ENCODE results near the gene PITX3. TPM values are rescaled to one million over a fixed set of nuclear protein-coding genes. Genes with fewer than 3 reads are reported as not detected.

The PITX3 gene
- total RNA-seq, 1 experiment from 2014 or later = 1.9 TPM

DNA sequence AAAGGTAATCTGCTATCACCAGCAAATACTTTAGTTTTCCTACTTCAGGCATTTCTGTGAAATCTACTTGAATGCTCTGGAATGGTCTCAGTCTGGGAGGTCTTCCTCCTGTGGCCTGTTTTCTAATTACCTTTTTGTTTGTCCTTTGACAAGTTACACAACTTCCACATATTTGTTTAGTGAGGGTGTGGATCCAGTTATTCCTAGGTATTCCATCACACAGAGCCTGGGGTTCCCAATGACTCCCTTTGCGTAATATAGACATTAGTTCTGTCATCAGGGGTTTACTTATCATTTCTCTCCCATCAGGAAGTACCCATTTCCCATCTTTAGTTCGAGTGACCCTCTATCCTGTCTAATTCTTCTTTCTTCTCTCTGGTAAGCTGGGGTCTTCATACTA is 43.3 kb downstream of the PITX3 start:
- TF ChIP-seq POLR2AphosphoS5 (IDR thresholded peaks at IDR 0.05; ENCODE audit: low read depth, low read length) (no peak), SIN3A (IDR thresholded peaks at IDR 0.05; ENCODE audit: low read depth) (no peak), ELF1 (IDR thresholded peaks at IDR 0.05; ENCODE audit: borderline replicate concordance, low read depth) (no peak), CBX3 (IDR thresholded peaks at IDR 0.05; ENCODE audit: low read depth) (no peak), EZH2phosphoT487 (IDR thresholded peaks at IDR 0.05; ENCODE audit: borderline replicate concordance) (no peak), CEBPB (IDR thresholded peaks at IDR 0.05; ENCODE audit: low read depth) (no peak), TCF7L2 (IDR thresholded peaks at IDR 0.05; ENCODE audit: borderline replicate concordance, extremely low read depth, insufficient read depth, insufficient read length) (no peak), POLR2A (IDR thresholded peaks at IDR 0.05; ENCODE audit: borderline replicate concordance, extremely low read depth, insufficient read depth, insufficient read length) (no peak), SRF (IDR thresholded peaks at IDR 0.05; ENCODE audit: low read depth) (no peak), ZNF274 (IDR thresholded peaks at IDR 0.05; ENCODE audit: low read depth, low read length) (no peak), JUND (IDR thresholded peaks at IDR 0.05) (no peak), ZFX (IDR thresholded peaks at IDR 0.05) (no peak), SP1 (IDR thresholded peaks at IDR 0.05; ENCODE audit: low read depth) (no peak), EZH2 (IDR thresholded peaks at IDR 0.05) (no peak)
- TF ChIP-seq, protein P1, sequence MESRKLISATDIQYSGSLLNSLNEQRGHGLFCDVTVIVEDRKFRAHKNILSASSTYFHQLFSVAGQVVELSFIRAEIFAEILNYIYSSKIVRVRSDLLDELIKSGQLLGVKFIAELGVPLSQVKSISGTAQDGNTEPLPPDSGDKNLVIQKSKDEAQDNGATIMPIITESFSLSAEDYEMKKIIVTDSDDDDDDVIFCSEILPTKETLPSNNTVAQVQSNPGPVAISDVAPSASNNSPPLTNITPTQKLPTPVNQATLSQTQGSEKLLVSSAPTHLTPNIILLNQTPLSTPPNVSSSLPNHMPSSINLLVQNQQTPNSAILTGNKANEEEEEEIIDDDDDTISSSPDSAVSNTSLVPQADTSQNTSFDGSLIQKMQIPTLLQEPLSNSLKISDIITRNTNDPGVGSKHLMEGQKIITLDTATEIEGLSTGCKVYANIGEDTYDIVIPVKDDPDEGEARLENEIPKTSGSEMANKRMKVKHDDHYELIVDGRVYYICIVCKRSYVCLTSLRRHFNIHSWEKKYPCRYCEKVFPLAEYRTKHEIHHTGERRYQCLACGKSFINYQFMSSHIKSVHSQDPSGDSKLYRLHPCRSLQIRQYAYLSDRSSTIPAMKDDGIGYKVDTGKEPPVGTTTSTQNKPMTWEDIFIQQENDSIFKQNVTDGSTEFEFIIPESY (IDR thresholded peaks at IDR 0.05; ENCODE audit: extremely low read depth, insufficient replicate concordance, low read length) = no peak
- TF ChIP-seq, protein P2, sequence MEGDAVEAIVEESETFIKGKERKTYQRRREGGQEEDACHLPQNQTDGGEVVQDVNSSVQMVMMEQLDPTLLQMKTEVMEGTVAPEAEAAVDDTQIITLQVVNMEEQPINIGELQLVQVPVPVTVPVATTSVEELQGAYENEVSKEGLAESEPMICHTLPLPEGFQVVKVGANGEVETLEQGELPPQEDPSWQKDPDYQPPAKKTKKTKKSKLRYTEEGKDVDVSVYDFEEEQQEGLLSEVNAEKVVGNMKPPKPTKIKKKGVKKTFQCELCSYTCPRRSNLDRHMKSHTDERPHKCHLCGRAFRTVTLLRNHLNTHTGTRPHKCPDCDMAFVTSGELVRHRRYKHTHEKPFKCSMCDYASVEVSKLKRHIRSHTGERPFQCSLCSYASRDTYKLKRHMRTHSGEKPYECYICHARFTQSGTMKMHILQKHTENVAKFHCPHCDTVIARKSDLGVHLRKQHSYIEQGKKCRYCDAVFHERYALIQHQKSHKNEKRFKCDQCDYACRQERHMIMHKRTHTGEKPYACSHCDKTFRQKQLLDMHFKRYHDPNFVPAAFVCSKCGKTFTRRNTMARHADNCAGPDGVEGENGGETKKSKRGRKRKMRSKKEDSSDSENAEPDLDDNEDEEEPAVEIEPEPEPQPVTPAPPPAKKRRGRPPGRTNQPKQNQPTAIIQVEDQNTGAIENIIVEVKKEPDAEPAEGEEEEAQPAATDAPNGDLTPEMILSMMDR (IDR thresholded peaks at IDR 0.05 in 2 of 3, conservative IDR thresholded peaks at IDR 0.05 in 1 of 3; ENCODE audit: borderline replicate concordance in 1 of 3, insufficient read depth in 1 of 3, low read depth in 2 of 3, low read length in 2 of 3) = no peak
- TF ChIP-seq, protein P3, sequence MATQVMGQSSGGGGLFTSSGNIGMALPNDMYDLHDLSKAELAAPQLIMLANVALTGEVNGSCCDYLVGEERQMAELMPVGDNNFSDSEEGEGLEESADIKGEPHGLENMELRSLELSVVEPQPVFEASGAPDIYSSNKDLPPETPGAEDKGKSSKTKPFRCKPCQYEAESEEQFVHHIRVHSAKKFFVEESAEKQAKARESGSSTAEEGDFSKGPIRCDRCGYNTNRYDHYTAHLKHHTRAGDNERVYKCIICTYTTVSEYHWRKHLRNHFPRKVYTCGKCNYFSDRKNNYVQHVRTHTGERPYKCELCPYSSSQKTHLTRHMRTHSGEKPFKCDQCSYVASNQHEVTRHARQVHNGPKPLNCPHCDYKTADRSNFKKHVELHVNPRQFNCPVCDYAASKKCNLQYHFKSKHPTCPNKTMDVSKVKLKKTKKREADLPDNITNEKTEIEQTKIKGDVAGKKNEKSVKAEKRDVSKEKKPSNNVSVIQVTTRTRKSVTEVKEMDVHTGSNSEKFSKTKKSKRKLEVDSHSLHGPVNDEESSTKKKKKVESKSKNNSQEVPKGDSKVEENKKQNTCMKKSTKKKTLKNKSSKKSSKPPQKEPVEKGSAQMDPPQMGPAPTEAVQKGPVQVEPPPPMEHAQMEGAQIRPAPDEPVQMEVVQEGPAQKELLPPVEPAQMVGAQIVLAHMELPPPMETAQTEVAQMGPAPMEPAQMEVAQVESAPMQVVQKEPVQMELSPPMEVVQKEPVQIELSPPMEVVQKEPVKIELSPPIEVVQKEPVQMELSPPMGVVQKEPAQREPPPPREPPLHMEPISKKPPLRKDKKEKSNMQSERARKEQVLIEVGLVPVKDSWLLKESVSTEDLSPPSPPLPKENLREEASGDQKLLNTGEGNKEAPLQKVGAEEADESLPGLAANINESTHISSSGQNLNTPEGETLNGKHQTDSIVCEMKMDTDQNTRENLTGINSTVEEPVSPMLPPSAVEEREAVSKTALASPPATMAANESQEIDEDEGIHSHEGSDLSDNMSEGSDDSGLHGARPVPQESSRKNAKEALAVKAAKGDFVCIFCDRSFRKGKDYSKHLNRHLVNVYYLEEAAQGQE (IDR thresholded peaks at IDR 0.05; ENCODE audit: low read depth) = no peak
- TF ChIP-seq, protein P4, sequence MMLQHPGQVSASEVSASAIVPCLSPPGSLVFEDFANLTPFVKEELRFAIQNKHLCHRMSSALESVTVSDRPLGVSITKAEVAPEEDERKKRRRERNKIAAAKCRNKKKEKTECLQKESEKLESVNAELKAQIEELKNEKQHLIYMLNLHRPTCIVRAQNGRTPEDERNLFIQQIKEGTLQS (IDR thresholded peaks at IDR 0.05) = no peak
- TF ChIP-seq, protein P5, sequence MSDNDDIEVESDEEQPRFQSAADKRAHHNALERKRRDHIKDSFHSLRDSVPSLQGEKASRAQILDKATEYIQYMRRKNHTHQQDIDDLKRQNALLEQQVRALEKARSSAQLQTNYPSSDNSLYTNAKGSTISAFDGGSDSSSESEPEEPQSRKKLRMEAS (IDR thresholded peaks at IDR 0.05) = no peak
- Histone ChIP-seq H3K4me1 (ENCODE audit: control insufficient read depth in 1 of 2, insufficient read depth in 2 of 2, low read length in 2 of 2) (peaks cover 10 to 15% of the 10 kb centered on the region in 2 experiments; a peak in 3 of 4 replicates), H3K79me2 (ENCODE audit: insufficient read depth, low read length) (no peaks in the 10 kb centered on the region), H3K27me3 (ENCODE audit: insufficient read depth, low read length) (no peaks in the 10 kb centered on the region), H3K4me3 (replicated peaks in 1 of 2; ENCODE audit: low read depth in 1 of 2, low read length in 2 of 2) (no peak overlapping the region), H3K9me3 (ENCODE audit: control insufficient read depth in 1 of 2, insufficient read depth in 1 of 2, low read depth in 1 of 2, low read length in 2 of 2) (no peaks in the 10 kb centered on the region), H3K9ac (ENCODE audit: low read length) (no peak overlapping the region), H3K4me2 (ENCODE audit: low read length) (0 out of 2 replicates have a peak overlapping the region, but pooled peaks have one; percentile 7), H4K20me1 (ENCODE audit: insufficient read depth) (no peaks in the 10 kb centered on the region), H3K27ac (ENCODE audit: low read depth, low read length) (no peak overlapping the region), H2AFZ (ENCODE audit: low read depth, low read length, poor library complexity, severe bottlenecking) (no peak overlapping the region), H3K9me2 (ENCODE audit: insufficient read depth) (no peaks in the 10 kb centered on the region), H3K36me3 (ENCODE audit: control insufficient read depth in 1 of 2, insufficient read depth in 2 of 2, low read length in 2 of 2) (no peaks in the 10 kb centered on the region)
- ChIA-PET RAD21 (ENCODE audit: low non-redundant PET in 1 of 2, low total read pairs in 2 of 2, uncharacterized antibody in 2 of 2, unreplicated experiment in 2 of 2) (no interaction called here), CTCF (no interaction called here), POLR2A (no interaction called here)
- no peak for ATAC-seq
- no TSS peak for BruUV-seq (replicated peaks)
- intact Hi-C loops (cut with micrococcal nuclease) = no loop called here
- no peak for DNase-seq (ENCODE audit: low read depth, low spot score)

All from HCT116 (cell line).